Kidney tubule cell (primary cell): ENCODE measurements around the gene MICAL3.

ENCODE experiments used
- DNase-seq: peaks from one replicate; pipeline ENCODE4 v3.0.0-alpha.2; 2018; ENCODE audit warnings: low spot score

The MICAL3 gene

GRCh38 chr22:17973217-17973616, 51.1 kb downstream of the MICAL3 start:
- DNase-seq = no peak

GRCh38 chr22:17972385-17973191, 51.8 kb downstream of the MICAL3 start:
- DNase-seq = peak; percentile 64

- DNase-seq = no peak
Observed at GRCh38 chr22:17971711-17972110, 52.6 kb downstream of the MICAL3 start.

- DNase-seq = no peak
Observed at GRCh38 chr22:17970201-17970708, 54.1 kb downstream of the MICAL3 start.

GRCh38 chr22:17969701-17970113, 54.7 kb downstream of the MICAL3 start:
- peak; percentile 87 for DNase-seq

GRCh38 chr22:17968126-17968525, 56.2 kb downstream of the MICAL3 start:
- no peak for DNase-seq

GRCh38 chr22:17966403-17966717, 58.0 kb downstream of the MICAL3 start:
- DNase-seq = peak; percentile 57

- DNase-seq = no peak
Observed at GRCh38 chr22:17965538-17966402, 58.6 kb downstream of the MICAL3 start.

GRCh38 chr22:17964643-17965042, 59.7 kb downstream of the MICAL3 start:
- DNase-seq = no peak

GRCh38 chr22:17964156-17964555, 60.2 kb downstream of the MICAL3 start:
- no peak for DNase-seq

- DNase-seq = no peak
Observed at GRCh38 chr22:17963015-17963414, 61.3 kb downstream of the MICAL3 start.

GRCh38 chr22:17962168-17962567, 62.2 kb downstream of the MICAL3 start:
- DNase-seq = no peak

- DNase-seq = no peak
Observed at GRCh38 chr22:17961446-17961729, 63.0 kb downstream of the MICAL3 start.

GRCh38 chr22:17960695-17961445, 63.5 kb downstream of the MICAL3 start:
- DNase-seq = no peak

- DNase-seq = peak; percentile 38
Observed at GRCh38 chr22:17960011-17960410, 64.3 kb downstream of the MICAL3 start.

- DNase-seq = no peak
Observed at GRCh38 chr22:17958166-17958565, 66.2 kb downstream of the MICAL3 start.

GRCh38 chr22:17957693-17958092, 66.7 kb downstream of the MICAL3 start:
- no peak for DNase-seq

GRCh38 chr22:17957204-17957603, 67.2 kb downstream of the MICAL3 start:
- no peak for DNase-seq

- DNase-seq = no peak
Observed at GRCh38 chr22:17956630-17957029, 67.7 kb downstream of the MICAL3 start.

- no peak for DNase-seq
Observed at GRCh38 chr22:17955590-17956379, 68.6 kb downstream of the MICAL3 start.

GRCh38 chr22:17954860-17955587, 69.3 kb downstream of the MICAL3 start:
- DNase-seq = no peak
